H9 (cell line): ENCODE measurements around the gene RELA. TPM values are rescaled to one million over a fixed set of nuclear protein-coding genes. Genes with fewer than 3 reads are reported as not detected.

ENCODE experiments used
- DNase-seq: peaks from one replicate; pipeline ENCODE4 v3.0.0-alpha.2; 2017
- H2AFZ ChIP-seq: one replicate; pipeline ENCODE4 v1.6.1; 2013; ENCODE audit warnings: mild to moderate bottlenecking, low read length, control low read depth, moderate library complexity
- H2AK5ac ChIP-seq: 2 replicates; pipeline ENCODE4 v1.6.1; 2013; ENCODE audit warnings: low read length, control low read depth, mixed read lengths; ENCODE audit not compliant: insufficient read length
- H2BK120ac ChIP-seq: one replicate; pipeline ENCODE4 v1.6.1; 2013; ENCODE audit warnings: low read depth, mild to moderate bottlenecking, low read length, control low read depth, inconsistent platforms; ENCODE audit not compliant: poor library complexity, severe bottlenecking
- H2BK12ac ChIP-seq: 2 replicates; pipeline ENCODE4 v1.6.1; 2013; ENCODE audit warnings: low read length, control low read depth, mixed read lengths, low read depth; ENCODE audit not compliant: insufficient read length
- H2BK15ac ChIP-seq: 2 replicates; pipeline ENCODE4 v1.6.1; 2013; ENCODE audit warnings: low read depth, low read length, control low read depth
- H2BK20ac ChIP-seq: one replicate; pipeline ENCODE4 v1.6.1; 2013; ENCODE audit warnings: low read depth, mild to moderate bottlenecking, low read length, control low read depth, inconsistent platforms; ENCODE audit not compliant: poor library complexity, severe bottlenecking
- H2BK5ac ChIP-seq: 2 replicates; pipeline ENCODE4 v1.6.1; 2013; ENCODE audit warnings: low read length, control low read depth, mixed read lengths; ENCODE audit not compliant: insufficient read length
- H3K14ac ChIP-seq: 2 replicates; pipeline ENCODE4 v1.6.1; 2013; ENCODE audit warnings: low read length, control low read depth; ENCODE audit not compliant: insufficient read depth
- H3K18ac ChIP-seq: 2 replicates; pipeline ENCODE4 v1.6.1; 2013; ENCODE audit warnings: low read depth, mild to moderate bottlenecking, mixed read lengths, low read length, control low read depth; ENCODE audit not compliant: insufficient read length
- H3K23ac ChIP-seq: 2 replicates; pipeline ENCODE4 v1.6.1; 2013; ENCODE audit warnings: low read length, control low read depth, mixed read lengths, low read depth; ENCODE audit not compliant: insufficient read length
- H3K23me2 ChIP-seq: 2 replicates; pipeline ENCODE4 v1.6.1; 2013; ENCODE audit warnings: low read depth, mild to moderate bottlenecking, mixed read lengths, low read length, control low read depth; ENCODE audit not compliant: insufficient read length, poor library complexity, severe bottlenecking
- H3K27ac ChIP-seq: 2 replicates; pipeline ENCODE4 v1.5.1; 2013; ENCODE audit warnings: low read length, control low read depth, mixed read lengths, low read depth; ENCODE audit not compliant: insufficient read length
- H3K27me3 ChIP-seq: 2 replicates; pipeline ENCODE4 v1.6.1; 2013; ENCODE audit warnings: low read length, control low read depth, inconsistent platforms; ENCODE audit not compliant: insufficient read depth
- H3K4ac ChIP-seq: 2 replicates; pipeline ENCODE4 v1.6.1; 2013; ENCODE audit warnings: low read depth, mild to moderate bottlenecking, control low read depth, inconsistent platforms, low read length, moderate library complexity
- H3K4me1 ChIP-seq: 2 replicates; pipeline ENCODE4 v1.6.1; 2013; ENCODE audit warnings: low read length, control low read depth, inconsistent platforms; ENCODE audit not compliant: insufficient read depth
- H3K4me2 ChIP-seq: 2 replicates; pipeline ENCODE4 v1.6.1; 2013; ENCODE audit warnings: low read length, control low read depth, mixed read lengths; ENCODE audit not compliant: insufficient read length, insufficient read depth
- H3K56ac ChIP-seq: 2 replicates; pipeline ENCODE4 v1.6.1; 2013; ENCODE audit warnings: low read depth, mild to moderate bottlenecking, mixed read lengths, low read length, control low read depth; ENCODE audit not compliant: insufficient read length
- H3K79me1 ChIP-seq: 2 replicates; pipeline ENCODE4 v1.6.1; 2013; ENCODE audit warnings: low read depth, mild to moderate bottlenecking, moderate library complexity, low read length, control low read depth, inconsistent platforms; ENCODE audit not compliant: insufficient read depth, poor library complexity, severe bottlenecking
- H3K79me2 ChIP-seq: 2 replicates; pipeline ENCODE4 v1.6.1; 2013; ENCODE audit warnings: low read length, control low read depth, inconsistent platforms; ENCODE audit not compliant: insufficient read depth
- H3K9ac ChIP-seq: 2 replicates; pipeline ENCODE4 v1.6.1; 2013; ENCODE audit warnings: low read length, control low read depth, mixed read lengths; ENCODE audit not compliant: insufficient read length; ENCODE audit errors: extremely low read depth
- H3K9me3 ChIP-seq: one replicate; pipeline ENCODE4 v1.6.1; 2013; ENCODE audit warnings: low read depth, low read length, inconsistent platforms; ENCODE audit not compliant: control insufficient read depth
- H3T11ph ChIP-seq: one replicate; pipeline ENCODE4 v1.6.1; 2013; ENCODE audit warnings: mild to moderate bottlenecking, low read length, control low read depth, inconsistent platforms
- H4K20me1 ChIP-seq: one replicate; pipeline ENCODE4 v1.6.1; 2013; ENCODE audit not compliant: control insufficient read depth, insufficient read length, insufficient read depth
- H4K5ac ChIP-seq: 2 replicates; pipeline ENCODE4 v1.6.1; 2013; ENCODE audit warnings: low read depth, mild to moderate bottlenecking, mixed read lengths, low read length, control low read depth; ENCODE audit not compliant: insufficient read length
- H4K8ac ChIP-seq: replicated peaks from 2 replicates; pipeline ENCODE4 v1.6.1; 2013; ENCODE audit warnings: low read length, control low read depth, mixed read lengths, low read depth; ENCODE audit not compliant: insufficient read length
- H4K91ac ChIP-seq: 2 replicates; pipeline ENCODE4 v1.6.1; 2013; ENCODE audit warnings: low read depth, mild to moderate bottlenecking, moderate library complexity, mixed read lengths, low read length, control low read depth; ENCODE audit not compliant: insufficient read length
- H3K27ac Mint-ChIP-seq, 3 experiments: 2 replicates in 2 of 3; 3 replicates in 1 of 3; pipeline ENCODE4 v1.8.0; 2020 to 2021; ENCODE audit warnings: mixed read lengths in 3 of 3, mild to moderate bottlenecking in 1 of 3, moderate library complexity in 1 of 3
- H3K27me3 Mint-ChIP-seq: 2 replicates; pipeline ENCODE4 v1.8.0; 2021; ENCODE audit warnings: low read depth, mild to moderate bottlenecking, moderate library complexity, mixed read lengths
- H3K36me3 Mint-ChIP-seq, 3 experiments: 2 replicates in 2 of 3; 3 replicates in 1 of 3; pipeline ENCODE4 v1.8.0; 2020 to 2021; ENCODE audit warnings: low read depth in 3 of 3, mixed read lengths in 3 of 3; ENCODE audit not compliant: insufficient read depth in 1 of 3
- H3K4me1 Mint-ChIP-seq, 2 experiments: 2 replicates each; pipeline ENCODE4 v1.8.0; 2020; ENCODE audit warnings: mixed read lengths in 2 of 2
- H3K4me3 Mint-ChIP-seq, 2 experiments: 2 replicates in 1 of 2; 3 replicates in 1 of 2; pipeline ENCODE4 v1.8.0; 2020 to 2021; ENCODE audit warnings: mild to moderate bottlenecking in 2 of 2, mixed read lengths in 2 of 2, moderate library complexity in 1 of 2
- H3K9me3 Mint-ChIP-seq, 2 experiments: 2 replicates in 1 of 2; 3 replicates in 1 of 2; pipeline ENCODE4 v1.8.0; 2020; ENCODE audit warnings: mild to moderate bottlenecking in 2 of 2, mixed read lengths in 2 of 2, moderate library complexity in 1 of 2
- WGBS: extraction: QIAGEN DNeasy Blood & Tissue Kit; methylation state at CpG from one replicate; pipeline ENCODE4 v1.1.7; 2013; ENCODE audit warnings: missing lambda C conversion rate, low lambda C conversion rate, mixed read lengths; ENCODE audit not compliant: insufficient read length; ENCODE audit errors: extremely low coverage; 5-methylcytosine and 5-hydroxymethylcytosine counted together
- total RNA-seq: library from RNA; stranded (reverse); gene quantifications from 2 replicates; pipeline ENCODE4 v1.2.1, GENCODE V29; 2021
- TF ChIP-seq, protein P1 (sequence below): fragments of 200-600 bp; sonication (generic); conservative IDR thresholded peaks from 3 replicates; pipeline ENCODE4 v1.8.0; 2021; ENCODE audit warnings: antibody characterized with exemption, mild to moderate bottlenecking

Gene RELA
- total RNA-seq, 1 experiment from 2014 or later: 48.8 TPM

DNA sequence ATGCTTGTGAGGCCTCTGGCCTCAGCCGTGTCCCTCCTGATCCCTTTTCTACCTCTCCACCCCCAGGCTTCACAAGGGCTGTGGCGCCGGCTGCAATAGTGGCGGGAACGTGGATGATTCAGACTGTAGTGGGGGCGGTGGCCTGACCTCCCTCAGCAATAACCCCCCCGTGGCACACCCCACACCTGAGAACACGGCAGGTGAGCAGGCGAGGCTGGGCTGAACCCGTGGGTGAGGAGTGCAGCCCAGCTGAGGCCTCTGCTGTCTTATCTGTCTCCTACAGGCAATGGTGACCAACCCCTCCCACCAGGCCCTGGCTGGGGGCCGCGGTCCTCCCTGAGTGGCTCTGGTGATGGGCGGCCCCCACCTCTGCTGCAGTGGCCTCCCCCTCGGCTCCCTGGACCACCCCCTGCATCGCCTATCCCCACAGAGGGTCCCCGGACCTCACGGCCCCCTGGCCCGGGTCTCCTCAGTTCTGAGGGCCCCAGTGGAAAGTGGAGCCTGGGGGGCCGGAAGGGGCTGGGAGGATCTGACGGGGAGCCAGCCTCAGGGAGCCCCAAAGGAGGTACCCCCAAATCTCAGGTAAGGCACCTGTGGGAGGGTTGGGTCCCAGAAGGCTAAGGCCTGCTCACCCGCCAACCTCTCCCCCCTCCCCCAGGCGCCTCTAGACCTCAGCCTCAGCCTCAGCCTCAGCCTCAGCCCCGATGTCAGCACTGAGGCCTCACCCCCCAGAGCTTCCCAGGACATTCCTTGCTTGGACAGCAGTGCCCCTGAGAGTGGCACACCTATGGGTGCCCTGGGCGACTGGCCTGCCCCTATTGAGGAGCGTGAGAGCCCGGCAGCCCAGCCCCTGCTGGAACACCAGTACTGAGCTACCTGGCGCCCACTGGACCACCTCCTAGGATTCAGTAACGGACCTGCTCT, 26.3 kb downstream of the RELA start:
- Histone ChIP-seq H3K4me1 (no peaks in the 10 kb centered on the region; the same call in 1 of the 2 replicates), H3K4ac (no peak overlapping the region), H3K14ac (no peak overlapping the region), H3K56ac (no peak overlapping the region), H3K23ac (no peak overlapping the region), H3K18ac (no peak overlapping the region), H4K91ac (no peak overlapping the region), H4K20me1 (no peaks in the 10 kb centered on the region), H3K4me2 (no peak overlapping the region), H3K9ac (no peak overlapping the region), H3K27me3 (no peaks in the 10 kb centered on the region), H2BK120ac (no peak overlapping the region), H3K27ac (no peak overlapping the region), H3K23me2 (peaks cover 5% of the 10 kb centered on the region), H2BK12ac (no peak overlapping the region), H3K79me1 (no peaks in the 10 kb centered on the region), H3K79me2 (no peaks in the 10 kb centered on the region), H4K5ac (no peak overlapping the region), H2AK5ac (no peak overlapping the region), H4K8ac (no peak overlapping the region), H3T11ph (no peak overlapping the region), H3K9me3 (no peaks in the 10 kb centered on the region), H2BK15ac (no peak overlapping the region), H2AFZ (no peak overlapping the region), H2BK5ac (no peak overlapping the region), H2BK20ac (no peak overlapping the region)
- no CpG with 5 or more reads among the region's 28 CpGs for WGBS
- Mint-ChIP-seq H3K27ac (peak overlapping the region in 2 of 3 experiments; percentile 67 to 93; a peak in 2 of 7 replicates), H3K9me3 (no peaks in the 10 kb centered on the region), H3K4me3 (peak overlapping the region in 1 of 2 experiments; percentile 86; a peak in 1 of 5 replicates), H3K4me1 (peaks cover 17 to 18% of the 10 kb centered on the region in 2 experiments), H3K36me3 (peaks cover 16 to 28% (median 25%) of the 10 kb centered on the region in 3 experiments; a peak in 6 of 7 replicates), H3K27me3 (no peaks in the 10 kb centered on the region)
- no peak for DNase-seq
- TF ChIP-seq, protein P1, sequence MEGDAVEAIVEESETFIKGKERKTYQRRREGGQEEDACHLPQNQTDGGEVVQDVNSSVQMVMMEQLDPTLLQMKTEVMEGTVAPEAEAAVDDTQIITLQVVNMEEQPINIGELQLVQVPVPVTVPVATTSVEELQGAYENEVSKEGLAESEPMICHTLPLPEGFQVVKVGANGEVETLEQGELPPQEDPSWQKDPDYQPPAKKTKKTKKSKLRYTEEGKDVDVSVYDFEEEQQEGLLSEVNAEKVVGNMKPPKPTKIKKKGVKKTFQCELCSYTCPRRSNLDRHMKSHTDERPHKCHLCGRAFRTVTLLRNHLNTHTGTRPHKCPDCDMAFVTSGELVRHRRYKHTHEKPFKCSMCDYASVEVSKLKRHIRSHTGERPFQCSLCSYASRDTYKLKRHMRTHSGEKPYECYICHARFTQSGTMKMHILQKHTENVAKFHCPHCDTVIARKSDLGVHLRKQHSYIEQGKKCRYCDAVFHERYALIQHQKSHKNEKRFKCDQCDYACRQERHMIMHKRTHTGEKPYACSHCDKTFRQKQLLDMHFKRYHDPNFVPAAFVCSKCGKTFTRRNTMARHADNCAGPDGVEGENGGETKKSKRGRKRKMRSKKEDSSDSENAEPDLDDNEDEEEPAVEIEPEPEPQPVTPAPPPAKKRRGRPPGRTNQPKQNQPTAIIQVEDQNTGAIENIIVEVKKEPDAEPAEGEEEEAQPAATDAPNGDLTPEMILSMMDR: no peak
